H9 (cell line): ENCODE data around the gene HBD. TPM values are rescaled to one million over a fixed set of nuclear protein-coding genes. Genes with fewer than 3 reads are reported as not detected.

Source experiments
- DNase-seq: peaks from one replicate; pipeline ENCODE4 v3.0.0-alpha.2; 2017
- H2AFZ ChIP-seq: one replicate; pipeline ENCODE4 v1.6.1; 2013; ENCODE audit warnings: mild to moderate bottlenecking, low read length, control low read depth, moderate library complexity
- H2AK5ac ChIP-seq: 2 replicates; pipeline ENCODE4 v1.6.1; 2013; ENCODE audit warnings: low read length, control low read depth, mixed read lengths; ENCODE audit not compliant: insufficient read length
- H2BK120ac ChIP-seq: one replicate; pipeline ENCODE4 v1.6.1; 2013; ENCODE audit warnings: low read depth, mild to moderate bottlenecking, low read length, control low read depth, inconsistent platforms; ENCODE audit not compliant: poor library complexity, severe bottlenecking
- H2BK12ac ChIP-seq: 2 replicates; pipeline ENCODE4 v1.6.1; 2013; ENCODE audit warnings: low read length, control low read depth, mixed read lengths, low read depth; ENCODE audit not compliant: insufficient read length
- H2BK15ac ChIP-seq: 2 replicates; pipeline ENCODE4 v1.6.1; 2013; ENCODE audit warnings: low read depth, low read length, control low read depth
- H2BK20ac ChIP-seq: one replicate; pipeline ENCODE4 v1.6.1; 2013; ENCODE audit warnings: low read depth, mild to moderate bottlenecking, low read length, control low read depth, inconsistent platforms; ENCODE audit not compliant: poor library complexity, severe bottlenecking
- H2BK5ac ChIP-seq: 2 replicates; pipeline ENCODE4 v1.6.1; 2013; ENCODE audit warnings: low read length, control low read depth, mixed read lengths; ENCODE audit not compliant: insufficient read length
- H3K14ac ChIP-seq: 2 replicates; pipeline ENCODE4 v1.6.1; 2013; ENCODE audit warnings: low read length, control low read depth; ENCODE audit not compliant: insufficient read depth
- H3K18ac ChIP-seq: 2 replicates; pipeline ENCODE4 v1.6.1; 2013; ENCODE audit warnings: low read depth, mild to moderate bottlenecking, mixed read lengths, low read length, control low read depth; ENCODE audit not compliant: insufficient read length
- H3K23ac ChIP-seq: 2 replicates; pipeline ENCODE4 v1.6.1; 2013; ENCODE audit warnings: low read length, control low read depth, mixed read lengths, low read depth; ENCODE audit not compliant: insufficient read length
- H3K23me2 ChIP-seq: 2 replicates; pipeline ENCODE4 v1.6.1; 2013; ENCODE audit warnings: low read depth, mild to moderate bottlenecking, mixed read lengths, low read length, control low read depth; ENCODE audit not compliant: insufficient read length, poor library complexity, severe bottlenecking
- H3K27ac ChIP-seq: 2 replicates; pipeline ENCODE4 v1.5.1; 2013; ENCODE audit warnings: low read length, control low read depth, mixed read lengths, low read depth; ENCODE audit not compliant: insufficient read length
- H3K27me3 ChIP-seq: 2 replicates; pipeline ENCODE4 v1.6.1; 2013; ENCODE audit warnings: low read length, control low read depth, inconsistent platforms; ENCODE audit not compliant: insufficient read depth
- H3K4ac ChIP-seq: 2 replicates; pipeline ENCODE4 v1.6.1; 2013; ENCODE audit warnings: low read depth, mild to moderate bottlenecking, control low read depth, inconsistent platforms, low read length, moderate library complexity
- H3K4me1 ChIP-seq: 2 replicates; pipeline ENCODE4 v1.6.1; 2013; ENCODE audit warnings: low read length, control low read depth, inconsistent platforms; ENCODE audit not compliant: insufficient read depth
- H3K4me2 ChIP-seq: 2 replicates; pipeline ENCODE4 v1.6.1; 2013; ENCODE audit warnings: low read length, control low read depth, mixed read lengths; ENCODE audit not compliant: insufficient read length, insufficient read depth
- H3K56ac ChIP-seq: 2 replicates; pipeline ENCODE4 v1.6.1; 2013; ENCODE audit warnings: low read depth, mild to moderate bottlenecking, mixed read lengths, low read length, control low read depth; ENCODE audit not compliant: insufficient read length
- H3K79me1 ChIP-seq: 2 replicates; pipeline ENCODE4 v1.6.1; 2013; ENCODE audit warnings: low read depth, mild to moderate bottlenecking, moderate library complexity, low read length, control low read depth, inconsistent platforms; ENCODE audit not compliant: insufficient read depth, poor library complexity, severe bottlenecking
- H3K79me2 ChIP-seq: 2 replicates; pipeline ENCODE4 v1.6.1; 2013; ENCODE audit warnings: low read length, control low read depth, inconsistent platforms; ENCODE audit not compliant: insufficient read depth
- H3K9ac ChIP-seq: 2 replicates; pipeline ENCODE4 v1.6.1; 2013; ENCODE audit warnings: low read length, control low read depth, mixed read lengths; ENCODE audit not compliant: insufficient read length; ENCODE audit errors: extremely low read depth
- H3K9me3 ChIP-seq: one replicate; pipeline ENCODE4 v1.6.1; 2013; ENCODE audit warnings: low read depth, low read length, inconsistent platforms; ENCODE audit not compliant: control insufficient read depth
- H3T11ph ChIP-seq: one replicate; pipeline ENCODE4 v1.6.1; 2013; ENCODE audit warnings: mild to moderate bottlenecking, low read length, control low read depth, inconsistent platforms
- H4K20me1 ChIP-seq: one replicate; pipeline ENCODE4 v1.6.1; 2013; ENCODE audit not compliant: control insufficient read depth, insufficient read length, insufficient read depth
- H4K5ac ChIP-seq: 2 replicates; pipeline ENCODE4 v1.6.1; 2013; ENCODE audit warnings: low read depth, mild to moderate bottlenecking, mixed read lengths, low read length, control low read depth; ENCODE audit not compliant: insufficient read length
- H4K8ac ChIP-seq: replicated peaks from 2 replicates; pipeline ENCODE4 v1.6.1; 2013; ENCODE audit warnings: low read length, control low read depth, mixed read lengths, low read depth; ENCODE audit not compliant: insufficient read length
- H4K91ac ChIP-seq: 2 replicates; pipeline ENCODE4 v1.6.1; 2013; ENCODE audit warnings: low read depth, mild to moderate bottlenecking, moderate library complexity, mixed read lengths, low read length, control low read depth; ENCODE audit not compliant: insufficient read length
- H3K27ac Mint-ChIP-seq, 3 experiments: 2 replicates in 2 of 3; 3 replicates in 1 of 3; pipeline ENCODE4 v1.8.0; 2020 to 2021; ENCODE audit warnings: mixed read lengths in 3 of 3, mild to moderate bottlenecking in 1 of 3, moderate library complexity in 1 of 3
- H3K27me3 Mint-ChIP-seq: 2 replicates; pipeline ENCODE4 v1.8.0; 2021; ENCODE audit warnings: low read depth, mild to moderate bottlenecking, moderate library complexity, mixed read lengths
- H3K36me3 Mint-ChIP-seq, 3 experiments: 2 replicates in 2 of 3; 3 replicates in 1 of 3; pipeline ENCODE4 v1.8.0; 2020 to 2021; ENCODE audit warnings: low read depth in 3 of 3, mixed read lengths in 3 of 3; ENCODE audit not compliant: insufficient read depth in 1 of 3
- H3K4me1 Mint-ChIP-seq, 2 experiments: 2 replicates each; pipeline ENCODE4 v1.8.0; 2020; ENCODE audit warnings: mixed read lengths in 2 of 2
- H3K4me3 Mint-ChIP-seq, 2 experiments: 2 replicates in 1 of 2; 3 replicates in 1 of 2; pipeline ENCODE4 v1.8.0; 2020 to 2021; ENCODE audit warnings: mild to moderate bottlenecking in 2 of 2, mixed read lengths in 2 of 2, moderate library complexity in 1 of 2
- H3K9me3 Mint-ChIP-seq, 2 experiments: 2 replicates in 1 of 2; 3 replicates in 1 of 2; pipeline ENCODE4 v1.8.0; 2020; ENCODE audit warnings: mild to moderate bottlenecking in 2 of 2, mixed read lengths in 2 of 2, moderate library complexity in 1 of 2
- WGBS: extraction: QIAGEN DNeasy Blood & Tissue Kit; methylation state at CpG from one replicate; pipeline ENCODE4 v1.1.7; 2013; ENCODE audit warnings: missing lambda C conversion rate, low lambda C conversion rate, mixed read lengths; ENCODE audit not compliant: insufficient read length; ENCODE audit errors: extremely low coverage; 5-methylcytosine and 5-hydroxymethylcytosine counted together
- total RNA-seq: library from RNA; stranded (reverse); gene quantifications from 2 replicates; pipeline ENCODE4 v1.2.1, GENCODE V29; 2021
- TF ChIP-seq, protein P1 (sequence below): fragments of 200-600 bp; sonication (generic); conservative IDR thresholded peaks from 3 replicates; pipeline ENCODE4 v1.8.0; 2021; ENCODE audit warnings: antibody characterized with exemption, mild to moderate bottlenecking

HBD gene
- total RNA-seq, 1 experiment from 2014 or later = not detected

DNA sequence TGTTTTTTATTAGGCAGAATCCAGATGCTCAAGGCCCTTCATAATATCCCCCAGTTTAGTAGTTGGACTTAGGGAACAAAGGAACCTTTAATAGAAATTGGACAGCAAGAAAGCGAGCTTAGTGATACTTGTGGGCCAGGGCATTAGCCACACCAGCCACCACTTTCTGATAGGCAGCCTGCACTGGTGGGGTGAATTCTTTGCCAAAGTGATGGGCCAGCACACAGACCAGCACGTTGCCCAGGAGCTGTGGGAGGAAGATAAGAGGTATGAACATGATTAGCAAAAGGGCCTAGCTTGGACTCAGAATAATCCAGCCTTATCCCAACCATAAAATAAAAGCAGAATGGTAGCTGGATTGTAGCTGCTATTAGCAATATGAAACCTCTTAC, 8.8 kb downstream of the HBD start:
- H3T11ph ChIP-seq = no peak overlapping the region
- no peak overlapping the region for H3K4ac ChIP-seq
- TF ChIP-seq, protein P1, sequence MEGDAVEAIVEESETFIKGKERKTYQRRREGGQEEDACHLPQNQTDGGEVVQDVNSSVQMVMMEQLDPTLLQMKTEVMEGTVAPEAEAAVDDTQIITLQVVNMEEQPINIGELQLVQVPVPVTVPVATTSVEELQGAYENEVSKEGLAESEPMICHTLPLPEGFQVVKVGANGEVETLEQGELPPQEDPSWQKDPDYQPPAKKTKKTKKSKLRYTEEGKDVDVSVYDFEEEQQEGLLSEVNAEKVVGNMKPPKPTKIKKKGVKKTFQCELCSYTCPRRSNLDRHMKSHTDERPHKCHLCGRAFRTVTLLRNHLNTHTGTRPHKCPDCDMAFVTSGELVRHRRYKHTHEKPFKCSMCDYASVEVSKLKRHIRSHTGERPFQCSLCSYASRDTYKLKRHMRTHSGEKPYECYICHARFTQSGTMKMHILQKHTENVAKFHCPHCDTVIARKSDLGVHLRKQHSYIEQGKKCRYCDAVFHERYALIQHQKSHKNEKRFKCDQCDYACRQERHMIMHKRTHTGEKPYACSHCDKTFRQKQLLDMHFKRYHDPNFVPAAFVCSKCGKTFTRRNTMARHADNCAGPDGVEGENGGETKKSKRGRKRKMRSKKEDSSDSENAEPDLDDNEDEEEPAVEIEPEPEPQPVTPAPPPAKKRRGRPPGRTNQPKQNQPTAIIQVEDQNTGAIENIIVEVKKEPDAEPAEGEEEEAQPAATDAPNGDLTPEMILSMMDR = no peak
- Mint-ChIP-seq H3K27ac (no peak overlapping the region), H3K27me3 (no peaks in the 10 kb centered on the region), H3K9me3 (peaks cover 18 to 20% of the 10 kb centered on the region in 2 experiments), H3K4me3 (no peak overlapping the region), H3K4me1 (no peaks in the 10 kb centered on the region), H3K36me3 (peaks cover 3 to 15% (median 11%) of the 10 kb centered on the region in 3 experiments; a peak in 5 of 7 replicates)
- H4K8ac ChIP-seq = no peak overlapping the region
- H3K23ac ChIP-seq = no peak overlapping the region
- no peak for DNase-seq
- no peak overlapping the region for H3K9ac ChIP-seq
- no peak overlapping the region for H4K5ac ChIP-seq
- no peak overlapping the region for H2BK20ac ChIP-seq
- no peaks in the 10 kb centered on the region for H3K27me3 ChIP-seq
- H3K14ac ChIP-seq = no peak overlapping the region
- WGBS = no CpG with 5 or more reads among the region's 2 CpGs
- H3K79me1 ChIP-seq = no peaks in the 10 kb centered on the region
- no peaks in the 10 kb centered on the region for H3K79me2 ChIP-seq
- no peak overlapping the region for H2BK12ac ChIP-seq
- no peak overlapping the region for H3K56ac ChIP-seq
- no peak overlapping the region for H3K27ac ChIP-seq
- H2AFZ ChIP-seq = no peak overlapping the region
- H2AK5ac ChIP-seq = no peak overlapping the region
- H3K18ac ChIP-seq = no peak overlapping the region
- no peak overlapping the region for H3K4me2 ChIP-seq
- H3K4me1 ChIP-seq = no peaks in the 10 kb centered on the region
- no peaks in the 10 kb centered on the region for H3K23me2 ChIP-seq
- H4K91ac ChIP-seq = no peak overlapping the region
- no peak overlapping the region for H2BK120ac ChIP-seq
- no peaks in the 10 kb centered on the region for H3K9me3 ChIP-seq
- no peaks in the 10 kb centered on the region for H4K20me1 ChIP-seq
- no peak overlapping the region for H2BK5ac ChIP-seq
- no peak overlapping the region for H2BK15ac ChIP-seq
